Measurements from ENCODE around the gene SYN1. TPM values are rescaled to one million over a fixed set of nuclear protein-coding genes. Genes with fewer than 3 reads are reported as not detected.

The SYN1 gene
- total and polyA plus RNA-seq, 8 donors, result 1.0 to 7.2 (median 5.4) TPM

DNA sequence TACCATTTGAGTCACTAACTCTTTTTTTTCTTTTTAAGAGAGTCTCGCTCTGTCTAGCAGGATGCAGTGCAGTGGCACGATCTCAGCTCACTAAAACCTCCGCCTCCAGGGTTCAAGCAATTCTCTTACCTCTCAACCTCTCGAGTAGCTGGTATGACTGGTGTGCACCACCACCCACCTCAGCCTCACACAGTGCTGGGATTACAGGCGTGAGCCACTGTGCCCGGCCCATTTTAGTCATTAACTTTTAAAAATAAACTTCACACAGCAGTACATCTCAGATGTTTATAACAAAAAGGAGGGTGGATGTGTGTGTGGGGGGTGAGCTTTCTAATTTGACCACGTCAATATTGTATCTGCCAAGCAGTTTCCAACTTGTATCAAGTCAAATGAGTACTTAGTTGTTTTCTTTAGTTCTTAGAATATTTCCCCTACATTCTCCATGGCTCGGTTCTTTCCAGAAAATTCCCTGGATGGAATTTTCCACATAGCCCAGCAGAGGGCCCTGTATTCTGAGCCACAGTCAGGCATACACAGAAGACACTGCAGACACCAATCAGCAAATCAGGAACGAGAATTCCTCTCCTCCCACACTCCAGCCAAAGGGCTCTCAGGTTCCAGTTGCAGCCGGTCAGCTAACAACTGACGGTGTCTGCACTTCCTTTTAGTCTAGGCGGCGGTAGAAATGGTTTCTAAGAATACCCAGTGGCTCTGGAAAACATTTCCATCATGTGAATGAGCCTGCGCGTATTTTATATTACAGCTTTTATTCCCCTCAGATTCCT lies 78.7 kb downstream of the SYN1 start:
- no peak overlapping the region for H3K4me3 ChIP-seq
- intact Hi-C loops (cut with DNase I), result no loop called here
- H3K27ac ChIP-seq, result peak overlapping the region; percentile 37 to 68
- H3K9me3 ChIP-seq, result no peaks in the 10 kb centered on the region
- ATAC-seq, result peak; percentile 99
- peak in 3 of 4 donors; percentile 78 to 92 (median 83) for DNase-seq
- H3K36me3 ChIP-seq, result no peaks in the 10 kb centered on the region
- H3K4me1 ChIP-seq, result no peaks in the 10 kb centered on the region
- no peaks in the 10 kb centered on the region for H3K27me3 ChIP-seq
- peak in 1 of 2 donors; percentile 35 for TF ChIP-seq CTCF (IDR thresholded peaks at IDR 0.05)

- H3K9me3 ChIP-seq, result no peaks in the 10 kb centered on the region
- peak overlapping the region in 1 of 2 donors; percentile 44 for H3K27ac ChIP-seq
- no peak for ATAC-seq
- peak in 1 of 4 donors; percentile 20 for DNase-seq
- H3K27me3 ChIP-seq, result no peaks in the 10 kb centered on the region
- H3K4me1 ChIP-seq, result no peaks in the 10 kb centered on the region
- no peak for TF ChIP-seq CTCF (IDR thresholded peaks at IDR 0.05)
- intact Hi-C loops (cut with DNase I), result no loop called here
- no peak overlapping the region for H3K4me3 ChIP-seq
- H3K36me3 ChIP-seq, result no peaks in the 10 kb centered on the region
Observed at GRCh38 chrX:47539860-47540259, 79.8 kb downstream of the SYN1 start.

- Histone ChIP-seq H3K36me3 (no peaks in the 10 kb centered on the region), H3K4me3 (no peak overlapping the region)
Observed at GRCh38 chrX:47530049-47530448, 89.6 kb downstream of the SYN1 start.

GRCh38 chrX:47529548-47529947 lies 90.1 kb downstream of the SYN1 start:
- no peak for TF ChIP-seq CTCF (IDR thresholded peaks at IDR 0.05)
- Histone ChIP-seq H3K9me3 (no peaks in the 10 kb centered on the region), H3K4me3 (no peak overlapping the region), H3K36me3 (no peaks in the 10 kb centered on the region), H3K27me3 (no peaks in the 10 kb centered on the region), H3K27ac (no peak overlapping the region), H3K4me1 (no peaks in the 10 kb centered on the region)
- DNase-seq (no peak), ATAC-seq (no peak)
- intact Hi-C loops (cut with DNase I), result loop anchor here in 1 of 2 donors (10.0 kb wide), 1 partner anchor 335 kb away; the partner anchor contains the start of gene UBA1

More at GRCh38 chrX:47530049-47530448, 89.6 kb downstream of the SYN1 start:
- no peaks in the 10 kb centered on the region for H3K27me3 ChIP-seq
- no peaks in the 10 kb centered on the region for H3K4me1 ChIP-seq
- no peak overlapping the region for H3K27ac ChIP-seq
- TF ChIP-seq CTCF (IDR thresholded peaks at IDR 0.05), result no peak
- DNase-seq, result no peak
- intact Hi-C loops (cut with DNase I), result no loop called here
- ATAC-seq, result no peak
- H3K9me3 ChIP-seq, result no peaks in the 10 kb centered on the region

DNA sequence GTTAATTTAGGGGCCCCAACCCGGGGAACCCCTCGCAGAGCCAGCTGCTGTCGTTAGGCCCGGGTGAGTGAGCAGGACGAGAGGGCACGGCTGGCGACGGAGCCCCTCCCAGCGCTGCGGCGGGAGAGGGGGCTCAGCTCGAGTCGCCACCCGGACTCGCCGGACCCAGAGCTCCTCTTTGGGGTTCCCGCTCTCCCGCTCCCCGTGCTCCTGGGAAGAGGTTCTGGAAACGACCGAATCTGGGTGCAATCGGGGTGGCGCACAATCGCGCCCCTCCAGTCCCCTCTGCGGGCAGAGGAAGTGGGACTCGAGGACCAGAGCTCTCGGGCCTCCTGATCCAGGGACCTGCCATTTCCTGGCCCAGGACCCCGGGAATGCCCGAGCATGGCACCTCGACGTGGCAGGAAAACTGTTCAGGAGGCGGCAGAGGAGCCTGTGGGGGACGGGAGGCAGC lies 95.9 kb downstream of the SYN1 start:
- no peaks in the 10 kb centered on the region for H3K27me3 ChIP-seq
- no peak for TF ChIP-seq CTCF (IDR thresholded peaks at IDR 0.05)
- H3K36me3 ChIP-seq, result no peaks in the 10 kb centered on the region
- H3K4me3 ChIP-seq, result peak overlapping the region; percentile 20 to 37
- ATAC-seq (peak; percentile 10), DNase-seq (no peak)
- no peak overlapping the region for H3K27ac ChIP-seq
- intact Hi-C loops (cut with DNase I), result loop anchor here in 1 of 2 donors (10.0 kb wide), 1 partner anchor 329 kb away; the partner anchor contains the start of gene UBA1
- H3K9me3 ChIP-seq, result no peaks in the 10 kb centered on the region
- peaks cover 0 to 4% of the 10 kb centered on the region in 2 donors for H3K4me1 ChIP-seq

All from left lung (tissue), 10 donors.